Right atrium auricular region (tissue), 2 donors: Measurements from ENCODE around the gene PRDM2. TPM values are rescaled to one million over a fixed set of nuclear protein-coding genes. Genes with fewer than 3 reads are reported as not detected.
"Not testable (repeated sequence)": the region's sequence is repeated elsewhere in the genome, so short reads cannot be mapped to it uniquely, and the experiment has no call there.

Source experiments
- DNase-seq: peaks from one replicate; pipeline ENCODE4 v3.0.0-alpha.2; 2019; ENCODE audit warnings: low spot score
- H3K27ac ChIP-seq, 2 donors: fragments of 200-600 bp; sonication (generic); 1 replicate in 1 of 2; 2 replicates in 1 of 2; pipeline ENCODE4 v1.5.1; 2016 to 2019
- H3K27me3 ChIP-seq, 2 donors: fragments of 200-600 bp; sonication (generic); one replicate each; pipeline versions ENCODE4 v1.5.1 to v1.6.0; 2017 to 2019
- H3K36me3 ChIP-seq: fragments of 200-600 bp; sonication (generic); one replicate; pipeline ENCODE4 v1.5.1; 2016
- H3K4me1 ChIP-seq, 2 donors: fragments of 200-600 bp; sonication (generic); one replicate each; pipeline versions ENCODE4 v1.5.1 to v1.6.0; 2017 to 2019
- H3K4me3 ChIP-seq, 2 donors: fragments of 200-600 bp; sonication (generic); 1 replicate in 1 of 2; 2 replicates in 1 of 2; pipeline ENCODE4 v1.5.1; 2017 to 2019; ENCODE audit warnings: mild to moderate bottlenecking in 1 of 2, moderate library complexity in 1 of 2
- H3K9me3 ChIP-seq, 2 donors: fragments of 200-600 bp; sonication (generic); one replicate each; pipeline ENCODE4 v1.5.1; 2019
- CTCF ChIP-seq, 2 donors: fragments of 200-600 bp; sonication (generic); IDR thresholded peaks; one replicate each; pipeline ENCODE4 v1.5.1; 2019; ENCODE audit warnings: antibody characterized with exemption in 2 of 2
- total RNA-seq, 2 donors: library from RNA; depleted of rRNA; stranded (reverse); fragments of >200 nt; gene quantifications; one replicate each; pipeline ENCODE4 v1.1.0, GENCODE V29; 2016

The PRDM2 gene
- total RNA-seq, 2 donors from 2014 or later, result 20.5 to 22.8 TPM

GRCh38 chr1:13687151-13687715 lies 12.8 kb upstream of the PRDM2 start:
- Histone ChIP-seq H3K4me3 (no peak overlapping the region), H3K27me3 (no peaks in the 10 kb centered on the region), H3K27ac (no peak overlapping the region), H3K4me1 (no peaks in the 10 kb centered on the region), H3K36me3 (no peaks in the 10 kb centered on the region), H3K9me3 (no peaks in the 10 kb centered on the region)
- TF ChIP-seq CTCF (IDR thresholded peaks at IDR 0.05), result no peak
- no peak for DNase-seq

- H3K4me3 ChIP-seq, DNase-seq, H3K4me1 ChIP-seq, H3K36me3 ChIP-seq, H3K9me3 ChIP-seq, H3K27me3 ChIP-seq, H3K27ac ChIP-seq: not testable (repeated sequence)
Observed at GRCh38 chr1:13693094-13693493, 6.9 kb upstream of the PRDM2 start.

GRCh38 chr1:13694886-13695684 lies 4.9 kb upstream of the PRDM2 start:
- TF ChIP-seq CTCF (IDR thresholded peaks at IDR 0.05), result no peak
- Histone ChIP-seq H3K27me3 (no peaks in the 10 kb centered on the region), H3K4me1 (peaks cover 0 to 6% of the 10 kb centered on the region in 2 donors)

GRCh38 chr1:13697738-13698137 lies 2.2 kb upstream of the PRDM2 start:
- Histone ChIP-seq H3K9me3 (no peaks in the 10 kb centered on the region), H3K27me3 (no peaks in the 10 kb centered on the region), H3K36me3 (no peaks in the 10 kb centered on the region), H3K4me3 (no peak overlapping the region), H3K4me1 (peaks cover 0 to 10% of the 10 kb centered on the region in 2 donors), H3K27ac (no peak overlapping the region)
- no peak for TF ChIP-seq CTCF (IDR thresholded peaks at IDR 0.05)
- DNase-seq, result no peak

More at GRCh38 chr1:13694886-13695684, 4.9 kb upstream of the PRDM2 start:
- Histone ChIP-seq H3K9me3 (no peaks in the 10 kb centered on the region), H3K36me3 (no peaks in the 10 kb centered on the region), H3K4me3 (no peak overlapping the region), H3K27ac (no peak overlapping the region)
- no peak for DNase-seq

GRCh38 chr1:13699510-13699909 lies 478 bp upstream of the PRDM2 start:
- Histone ChIP-seq H3K27me3 (no peaks in the 10 kb centered on the region), H3K4me1 (peaks cover 0 to 10% of the 10 kb centered on the region in 2 donors), H3K9me3 (no peaks in the 10 kb centered on the region), H3K36me3 (no peaks in the 10 kb centered on the region), H3K27ac (peak overlapping the region; percentile 89 to 97), H3K4me3 (peak overlapping the region; percentile 78 to 82)
- DNase-seq, result no peak
- no peak for TF ChIP-seq CTCF (IDR thresholded peaks at IDR 0.05)

GRCh38 chr1:13700521-13701270 lies 708 bp downstream of the PRDM2 start:
- peak; percentile 60 for DNase-seq
- TF ChIP-seq CTCF (IDR thresholded peaks at IDR 0.05), result no peak
- no peaks in the 10 kb centered on the region for H3K36me3 ChIP-seq
- H3K27me3 ChIP-seq, result no peaks in the 10 kb centered on the region
- H3K4me1 ChIP-seq, result peaks cover 0 to 10% of the 10 kb centered on the region in 2 donors
- H3K4me3 ChIP-seq, result peak overlapping the region; percentile 78 to 82
- H3K27ac ChIP-seq, result peak overlapping the region; percentile 76 to 97
- H3K9me3 ChIP-seq, result no peaks in the 10 kb centered on the region
